Raji (cell line): ENCODE data around the gene CDC42SE2.

ENCODE experiments used
- POLR2A ChIP-seq: IDR thresholded peaks from 2 replicates; pipeline ENCODE4 v1.6.1; 2011; ENCODE audit warnings: low read depth, low read length, control low read depth; ENCODE audit not compliant: insufficient read depth

Gene CDC42SE2

GRCh38 chr5:131230406-131230805 lies 33.4 kb upstream of the CDC42SE2 start:
- TF ChIP-seq POLR2A, result no peak

DNA sequence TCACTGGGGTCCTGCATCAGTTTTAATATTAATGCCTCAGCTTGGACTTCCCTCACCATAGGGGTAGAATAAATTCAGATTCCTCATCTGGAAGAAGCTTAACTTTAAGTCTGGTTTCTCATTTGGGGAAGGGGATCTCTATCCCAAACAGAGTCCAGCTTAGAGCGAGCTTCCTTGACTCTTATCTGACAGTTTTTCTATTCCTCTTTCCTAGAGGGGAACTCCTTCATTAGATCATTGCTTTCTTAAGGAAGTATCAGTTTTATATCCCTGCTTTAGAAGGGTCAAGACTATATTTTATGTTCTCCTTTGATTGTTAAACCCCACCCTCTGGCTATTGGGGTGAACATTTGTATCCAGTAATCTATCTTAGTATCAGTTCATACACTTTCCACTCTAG lies 24.2 kb upstream of the CDC42SE2 start:
- no peak for TF ChIP-seq POLR2A

- TF ChIP-seq POLR2A, result no peak
Observed at GRCh38 chr5:131242728-131243255, 21.1 kb upstream of the CDC42SE2 start.

DNA sequence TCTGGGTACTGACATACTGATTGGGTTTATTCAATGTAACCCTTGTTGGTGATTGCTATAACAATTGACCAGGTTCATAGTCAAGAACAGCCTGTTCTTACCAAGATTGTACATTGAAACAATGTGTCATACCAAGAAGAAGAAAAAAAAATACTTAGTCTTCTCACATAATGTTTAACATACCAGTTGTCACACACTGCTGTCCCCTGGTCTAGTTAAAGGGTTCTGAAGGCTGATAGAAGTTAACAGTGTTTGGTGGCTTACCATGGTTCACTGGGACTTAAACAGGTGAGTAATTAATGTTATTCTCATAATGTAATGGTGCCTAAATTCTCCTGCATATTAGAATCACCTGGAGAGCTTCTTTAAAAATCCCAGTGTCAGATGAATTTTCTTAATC lies 18.5 kb upstream of the CDC42SE2 start:
- no peak for TF ChIP-seq POLR2A

GRCh38 chr5:131245948-131246347 lies 17.9 kb upstream of the CDC42SE2 start:
- no peak for TF ChIP-seq POLR2A

DNA sequence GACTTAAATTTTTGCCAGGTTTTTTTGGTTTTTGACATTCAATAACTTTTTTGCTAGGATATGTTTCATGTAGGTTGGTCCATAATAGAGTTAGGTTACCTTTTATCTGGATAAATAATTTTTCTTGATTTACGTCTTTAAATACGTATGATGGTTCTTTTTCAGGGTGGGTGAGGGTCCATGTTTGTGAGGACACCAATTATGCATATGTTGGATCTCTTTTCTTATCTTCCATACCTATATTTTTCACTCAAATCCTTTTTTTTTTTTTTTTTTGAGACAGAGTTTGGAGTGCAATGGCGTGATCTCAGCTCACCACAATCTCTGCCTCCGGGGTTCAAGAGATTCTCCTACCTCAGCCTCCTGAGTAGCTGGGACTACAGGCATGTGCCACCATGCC lies 17.3 kb upstream of the CDC42SE2 start:
- TF ChIP-seq POLR2A, result no peak

GRCh38 chr5:131250751-131251475 lies 12.9 kb upstream of the CDC42SE2 start:
- TF ChIP-seq POLR2A, result no peak

DNA sequence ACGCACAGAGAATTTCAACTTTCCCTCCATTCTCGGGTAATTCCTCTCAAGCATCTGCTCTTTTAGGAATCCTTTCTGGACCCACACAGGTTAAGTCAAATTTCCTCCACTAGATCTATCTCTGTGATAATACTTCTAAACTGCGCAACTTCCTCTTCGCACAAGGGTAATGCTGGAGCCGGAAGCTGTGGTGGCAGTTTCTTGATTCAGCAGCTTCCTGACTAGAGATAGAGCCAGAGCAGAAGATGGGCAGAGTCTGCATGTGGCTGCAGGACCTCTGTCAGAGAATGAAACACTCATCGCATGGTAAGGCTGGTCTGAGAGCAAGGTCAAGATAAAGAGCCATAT lies 11.1 kb upstream of the CDC42SE2 start:
- peak; percentile 64 for TF ChIP-seq POLR2A

- TF ChIP-seq POLR2A, result no peak
Observed at GRCh38 chr5:131254741-131255140, 9.1 kb upstream of the CDC42SE2 start.

GRCh38 chr5:131256507-131256823 lies 7.4 kb upstream of the CDC42SE2 start:
- TF ChIP-seq POLR2A, result no peak

DNA sequence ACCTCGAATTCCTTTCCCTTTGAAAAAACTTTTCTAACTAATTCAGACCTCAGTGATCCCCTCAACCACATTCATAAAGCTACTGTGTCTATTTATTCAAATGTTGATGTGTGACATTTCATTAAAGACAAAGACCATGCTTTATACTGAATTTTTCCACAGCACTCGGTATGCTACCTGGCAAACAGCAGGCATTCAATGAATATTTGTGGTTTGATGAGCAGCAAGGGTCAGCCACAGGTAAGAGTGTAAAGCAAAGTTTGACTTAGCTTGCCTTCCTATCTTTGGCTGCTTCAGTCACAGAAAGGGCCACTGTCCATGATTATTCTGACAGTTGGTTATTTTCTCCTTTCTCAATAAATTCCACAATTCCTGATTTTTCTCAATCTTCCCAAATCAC lies 5.1 kb upstream of the CDC42SE2 start:
- TF ChIP-seq POLR2A, result no peak

- no peak for TF ChIP-seq POLR2A
Observed at GRCh38 chr5:131259326-131259725, 4.5 kb upstream of the CDC42SE2 start.

DNA sequence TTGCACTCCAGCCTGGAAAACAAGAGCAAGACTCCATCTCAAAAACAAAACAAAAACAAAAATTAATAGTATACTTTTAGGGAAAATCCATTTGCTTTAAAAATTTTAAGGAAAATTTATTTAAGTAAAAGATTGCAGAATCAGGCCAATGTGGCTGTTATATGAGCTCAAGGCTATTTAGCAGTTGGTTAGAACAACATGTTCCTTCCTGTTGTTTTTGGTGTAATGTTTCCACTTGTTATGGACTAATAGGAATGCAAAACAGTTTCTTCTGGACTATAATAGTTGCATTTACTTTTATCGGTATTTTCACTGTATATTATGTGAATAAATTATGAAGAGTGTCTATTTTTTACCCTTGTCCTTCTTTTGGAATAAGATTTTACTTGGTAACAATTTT lies 3.0 kb upstream of the CDC42SE2 start:
- no peak for TF ChIP-seq POLR2A

DNA sequence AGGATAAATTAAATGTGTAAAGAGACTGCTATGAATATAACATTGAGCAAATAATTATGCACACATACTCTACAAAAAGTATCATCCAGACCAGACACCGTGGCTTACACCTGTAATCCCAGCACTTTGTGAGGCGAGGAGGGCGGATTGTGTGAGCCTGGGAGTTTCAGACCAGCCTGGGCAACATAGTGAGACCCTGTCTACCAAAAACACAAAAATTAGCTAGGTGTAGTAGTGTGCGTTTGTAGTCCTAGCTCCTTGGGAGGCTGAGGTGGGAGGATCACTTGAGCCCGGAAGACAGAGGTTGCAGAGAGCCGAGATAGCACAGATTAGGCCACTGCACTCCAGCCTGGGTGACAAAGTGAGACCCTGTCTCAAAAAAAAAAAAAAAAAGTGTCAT lies 2.4 kb upstream of the CDC42SE2 start:
- no peak for TF ChIP-seq POLR2A

DNA sequence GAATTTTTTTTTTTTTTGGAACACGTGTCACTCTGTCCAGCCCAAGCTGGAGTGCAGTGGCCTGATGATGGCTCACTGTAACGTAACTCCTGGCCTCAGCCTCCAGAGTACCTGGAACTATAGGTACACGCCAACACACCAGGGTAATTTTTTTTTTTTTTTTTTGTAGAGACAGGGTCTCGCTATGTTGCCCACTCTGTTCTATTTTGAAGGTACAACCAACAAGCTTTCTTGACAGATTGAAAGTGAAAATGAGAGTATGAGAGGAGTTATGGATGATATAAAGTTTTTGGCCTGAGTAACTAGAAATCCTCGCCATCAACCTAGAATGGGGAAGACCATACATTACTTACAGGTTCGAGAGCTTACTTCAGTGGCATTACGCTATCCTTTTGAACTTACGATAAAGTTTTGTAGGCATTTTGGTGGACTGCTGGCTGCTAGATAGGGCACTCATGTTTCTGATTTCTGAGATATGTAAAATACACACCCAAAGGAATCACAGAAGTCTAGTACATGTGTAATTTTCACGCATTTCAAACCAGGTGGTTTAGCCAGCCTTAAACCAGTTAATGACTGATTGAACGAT lies 806 bp upstream of the CDC42SE2 start:
- 0 out of 2 replicates have a peak, but pooled peaks have one; percentile 29 for TF ChIP-seq POLR2A

DNA sequence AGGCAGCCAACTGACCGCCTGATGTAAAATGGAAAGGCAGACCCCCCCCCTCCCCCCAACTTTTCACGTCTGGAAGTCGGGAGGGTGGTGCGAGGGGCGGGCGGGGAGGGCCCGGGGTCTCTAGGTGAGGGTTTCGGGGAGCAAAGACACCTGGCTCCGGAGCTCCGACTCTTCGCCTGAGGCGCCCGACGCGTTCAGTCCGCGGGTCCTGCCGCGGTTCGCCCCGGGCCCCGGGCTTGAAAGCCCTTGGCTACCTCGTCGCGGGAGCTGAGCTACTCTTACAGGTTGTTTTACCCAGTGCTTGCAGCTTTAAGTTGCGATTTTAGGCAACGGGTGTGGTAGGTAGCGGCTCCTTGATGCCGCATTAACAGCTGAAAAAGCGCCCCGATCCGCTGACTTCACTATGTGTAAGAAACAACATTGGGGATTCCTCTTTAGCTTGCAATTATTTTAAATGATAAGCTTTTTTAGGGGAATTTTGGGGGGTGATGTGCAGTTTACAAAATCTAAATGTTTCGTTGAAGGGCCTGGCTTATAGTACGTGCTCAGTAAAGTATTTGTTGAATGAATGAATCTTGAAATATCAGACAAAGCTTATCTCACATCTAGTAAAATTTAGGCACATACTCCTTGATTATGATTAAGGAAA lies 722 bp downstream of the CDC42SE2 start:
- TF ChIP-seq POLR2A, result no peak
